IMR-90 (cell line): ENCODE measurements around the gene ADORA2A.

Source experiments
- CEBPB ChIP-seq: IDR thresholded peaks from 2 replicates; pipeline ENCODE4 v1.6.1; 2012; ENCODE audit warnings: low read depth, low read length, improper control_type of control experiment
- CTCF ChIP-seq: conservative IDR thresholded peaks from 2 replicates; pipeline ENCODE4 v1.5.1; 2012; ENCODE audit warnings: mild to moderate bottlenecking, low read depth, low read length, improper control_type of control experiment
- ELK1 ChIP-seq: fragments of 150-350 bp; IDR thresholded peaks from 2 replicates; pipeline ENCODE4 v1.6.1; 2016; ENCODE audit warnings: low read depth, mild to moderate bottlenecking, low read length, moderate library complexity, borderline replicate concordance
- FOS ChIP-seq: fragments of 150-350 bp; IDR thresholded peaks from 2 replicates; pipeline ENCODE4 v1.6.1; 2016; ENCODE audit warnings: low read depth, low read length
- MAFK ChIP-seq: IDR thresholded peaks from 2 replicates; pipeline ENCODE4 v1.6.1; 2012; ENCODE audit warnings: low read depth, low read length, improper control_type of control experiment
- MAZ ChIP-seq: IDR thresholded peaks from 2 replicates; pipeline ENCODE4 v1.6.1; 2012; ENCODE audit warnings: low read depth, mild to moderate bottlenecking, low read length, improper control_type of control experiment, moderate library complexity, borderline replicate concordance
- MXI1 ChIP-seq: IDR thresholded peaks from 2 replicates; pipeline ENCODE4 v1.6.1; 2012; ENCODE audit warnings: low read depth, mild to moderate bottlenecking, low read length, moderate library complexity, borderline replicate concordance
- POLR2A ChIP-seq: IDR thresholded peaks from 2 replicates; pipeline ENCODE4 v1.6.1; 2012; ENCODE audit warnings: mild to moderate bottlenecking, low read depth, low read length
- RAD21 ChIP-seq: IDR thresholded peaks from 2 replicates; pipeline ENCODE4 v1.6.1; 2012; ENCODE audit warnings: low read length, improper control_type of control experiment
- RCOR1 ChIP-seq: IDR thresholded peaks from 2 replicates; pipeline ENCODE4 v1.6.1; 2012; ENCODE audit warnings: mild to moderate bottlenecking, low read length, improper control_type of control experiment; ENCODE audit not compliant: insufficient replicate concordance
- RFX5 ChIP-seq: IDR thresholded peaks from 2 replicates; pipeline ENCODE4 v1.8.0; 2012; ENCODE audit warnings: low read depth, mild to moderate bottlenecking, low read length, moderate library complexity
- SMC3 ChIP-seq: fragments of 150-350 bp; IDR thresholded peaks from 2 replicates; pipeline ENCODE4 v1.6.1; 2016; ENCODE audit warnings: low read depth, mild to moderate bottlenecking, antibody characterized with exemption, low read length, moderate library complexity

- TF ChIP-seq POLR2A (no peak), CTCF (no peak), RAD21 (no peak), MAFK (no peak), RCOR1 (no peak), SMC3 (no peak), CEBPB (no peak), ELK1 (no peak), RFX5 (no peak), MAZ (no peak), MXI1 (no peak), FOS (0 out of 2 replicates have a peak, but pooled peaks have one; percentile 5)
Measured at GRCh38 chr22:24398409-24398808, 29.0 kb upstream of the ADORA2A start.
